ENCODE measurements around the gene CIROP.
A peak's percentile ranks its signal among the peaks of the same experiment; 100 is the strongest.

The CIROP gene

DNA sequence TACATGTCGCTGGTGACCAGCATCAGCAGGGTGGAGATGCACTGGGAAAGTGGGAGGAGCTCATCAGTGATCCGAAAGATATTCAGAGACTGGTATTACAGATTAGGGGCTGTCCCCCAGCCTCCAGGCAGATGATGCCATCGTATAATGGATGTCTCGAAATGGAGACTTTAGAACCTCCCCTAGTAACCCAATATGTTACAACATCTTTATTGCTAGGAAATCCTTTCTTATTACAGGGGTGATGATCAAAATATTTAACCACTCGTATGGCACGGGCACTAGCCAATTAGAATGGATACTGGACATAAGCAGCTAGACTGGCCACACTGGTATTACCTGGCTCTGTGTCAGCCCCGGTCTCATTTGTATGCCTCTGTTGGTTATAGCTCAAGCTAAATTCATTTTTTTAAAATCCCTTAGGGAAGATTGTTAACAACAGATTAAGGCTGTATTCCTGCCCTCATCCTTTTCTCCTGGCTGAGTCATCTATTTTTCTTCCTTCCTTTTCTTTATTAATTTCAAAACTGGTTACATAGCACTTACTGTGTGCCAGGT lies 25.0 kb upstream of the CIROP start:
- Histone ChIP-seq H3K4me3 (ENCODE audit: low read depth in 1 of 2, low read length in 1 of 2) (no peak overlapping the region), H3K36me3 (no peaks in the 10 kb centered on the region), H3K9me3 (no peaks in the 10 kb centered on the region), H3K27me3 (no peaks in the 10 kb centered on the region), H3K4me1 (ENCODE audit: control insufficient read depth in 1 of 2, insufficient read depth in 1 of 2, low read depth in 1 of 2, low read length in 1 of 2) (peaks cover 47 to 49% of the 10 kb centered on the region in 2 experiments), H3K27ac (peak overlapping the region; percentile 50)
- TF ChIP-seq, protein P1, sequence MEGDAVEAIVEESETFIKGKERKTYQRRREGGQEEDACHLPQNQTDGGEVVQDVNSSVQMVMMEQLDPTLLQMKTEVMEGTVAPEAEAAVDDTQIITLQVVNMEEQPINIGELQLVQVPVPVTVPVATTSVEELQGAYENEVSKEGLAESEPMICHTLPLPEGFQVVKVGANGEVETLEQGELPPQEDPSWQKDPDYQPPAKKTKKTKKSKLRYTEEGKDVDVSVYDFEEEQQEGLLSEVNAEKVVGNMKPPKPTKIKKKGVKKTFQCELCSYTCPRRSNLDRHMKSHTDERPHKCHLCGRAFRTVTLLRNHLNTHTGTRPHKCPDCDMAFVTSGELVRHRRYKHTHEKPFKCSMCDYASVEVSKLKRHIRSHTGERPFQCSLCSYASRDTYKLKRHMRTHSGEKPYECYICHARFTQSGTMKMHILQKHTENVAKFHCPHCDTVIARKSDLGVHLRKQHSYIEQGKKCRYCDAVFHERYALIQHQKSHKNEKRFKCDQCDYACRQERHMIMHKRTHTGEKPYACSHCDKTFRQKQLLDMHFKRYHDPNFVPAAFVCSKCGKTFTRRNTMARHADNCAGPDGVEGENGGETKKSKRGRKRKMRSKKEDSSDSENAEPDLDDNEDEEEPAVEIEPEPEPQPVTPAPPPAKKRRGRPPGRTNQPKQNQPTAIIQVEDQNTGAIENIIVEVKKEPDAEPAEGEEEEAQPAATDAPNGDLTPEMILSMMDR (IDR thresholded peaks at IDR 0.05), result no peak

DNA sequence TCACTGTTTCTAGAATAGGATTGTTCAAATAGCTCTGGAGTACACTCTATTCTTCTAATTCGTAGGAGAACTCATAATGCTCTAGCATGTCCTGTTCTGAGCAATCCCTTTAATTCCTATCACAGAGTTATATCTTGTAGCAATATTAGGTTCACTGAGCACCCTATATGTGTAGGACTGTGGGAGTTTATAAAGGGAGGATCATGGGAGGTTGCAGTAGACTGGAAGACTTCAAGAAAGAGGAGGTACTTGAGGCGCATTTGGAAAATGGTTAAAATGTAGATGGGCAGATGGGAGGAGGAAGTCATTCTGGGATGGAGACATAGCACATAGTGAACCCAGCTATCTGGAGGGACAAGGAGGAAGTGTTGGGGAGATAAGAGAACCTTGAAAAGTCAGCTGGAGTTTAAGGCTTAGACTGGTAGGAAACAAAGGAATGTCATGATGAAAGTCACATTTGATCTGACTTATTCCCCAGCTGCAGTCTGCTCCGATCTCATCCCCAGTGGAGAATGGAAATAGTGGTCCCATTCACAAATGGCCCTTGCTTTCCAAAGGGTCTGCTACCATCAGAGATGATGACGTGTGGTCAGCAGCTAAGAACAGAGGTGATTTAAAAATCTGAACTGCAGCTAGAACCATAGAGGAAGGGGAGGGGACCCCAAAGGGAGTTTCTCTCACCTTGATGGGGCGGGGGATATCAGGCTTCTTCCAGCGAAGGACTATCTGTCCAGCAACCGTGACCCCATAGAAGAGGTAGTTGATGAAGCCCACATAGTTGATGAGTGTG lies 24.4 kb upstream of the CIROP start:
- Histone ChIP-seq H3K4me3 (ENCODE audit: low read depth in 1 of 2, low read length in 1 of 2) (no peak overlapping the region), H3K27ac (peak overlapping the region; percentile 50), H3K9me3 (no peaks in the 10 kb centered on the region), H3K36me3 (no peaks in the 10 kb centered on the region), H3K27me3 (no peaks in the 10 kb centered on the region), H3K4me1 (ENCODE audit: control insufficient read depth in 1 of 2, insufficient read depth in 1 of 2, low read depth in 1 of 2, low read length in 1 of 2) (peaks cover 47 to 49% of the 10 kb centered on the region in 2 experiments)
- TF ChIP-seq, protein P1 (IDR thresholded peaks at IDR 0.05), result no peak

DNA sequence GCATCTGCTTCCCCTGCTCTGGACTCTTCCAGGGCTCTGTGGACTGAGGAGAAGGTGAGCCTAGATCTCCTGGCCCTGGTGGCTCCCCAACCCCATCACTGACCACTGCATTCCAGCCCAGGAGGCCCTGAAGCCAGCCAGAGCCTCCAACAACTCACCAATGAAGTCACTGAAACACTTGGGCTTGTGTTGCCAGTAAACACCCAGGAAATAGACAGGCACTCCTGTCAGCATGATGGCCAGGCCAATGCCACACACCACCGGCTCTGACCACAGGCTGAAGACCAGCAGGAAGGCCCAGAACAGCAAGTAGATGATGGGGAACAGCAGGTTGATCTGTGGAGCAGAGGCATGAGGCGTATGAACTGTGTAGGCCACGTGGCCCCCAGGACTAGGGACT lies 23.1 kb upstream of the CIROP start:
- TF ChIP-seq, protein P1 (IDR thresholded peaks at IDR 0.05), result no peak
- Histone ChIP-seq H3K4me1 (ENCODE audit: control insufficient read depth in 1 of 2, insufficient read depth in 1 of 2, low read depth in 1 of 2, low read length in 1 of 2) (peaks cover 47 to 49% of the 10 kb centered on the region in 2 experiments), H3K36me3 (no peaks in the 10 kb centered on the region), H3K27me3 (no peaks in the 10 kb centered on the region), H3K27ac (no peak overlapping the region), H3K4me3 (ENCODE audit: low read depth in 1 of 2, low read length in 1 of 2) (no peak overlapping the region), H3K9me3 (no peaks in the 10 kb centered on the region)

DNA sequence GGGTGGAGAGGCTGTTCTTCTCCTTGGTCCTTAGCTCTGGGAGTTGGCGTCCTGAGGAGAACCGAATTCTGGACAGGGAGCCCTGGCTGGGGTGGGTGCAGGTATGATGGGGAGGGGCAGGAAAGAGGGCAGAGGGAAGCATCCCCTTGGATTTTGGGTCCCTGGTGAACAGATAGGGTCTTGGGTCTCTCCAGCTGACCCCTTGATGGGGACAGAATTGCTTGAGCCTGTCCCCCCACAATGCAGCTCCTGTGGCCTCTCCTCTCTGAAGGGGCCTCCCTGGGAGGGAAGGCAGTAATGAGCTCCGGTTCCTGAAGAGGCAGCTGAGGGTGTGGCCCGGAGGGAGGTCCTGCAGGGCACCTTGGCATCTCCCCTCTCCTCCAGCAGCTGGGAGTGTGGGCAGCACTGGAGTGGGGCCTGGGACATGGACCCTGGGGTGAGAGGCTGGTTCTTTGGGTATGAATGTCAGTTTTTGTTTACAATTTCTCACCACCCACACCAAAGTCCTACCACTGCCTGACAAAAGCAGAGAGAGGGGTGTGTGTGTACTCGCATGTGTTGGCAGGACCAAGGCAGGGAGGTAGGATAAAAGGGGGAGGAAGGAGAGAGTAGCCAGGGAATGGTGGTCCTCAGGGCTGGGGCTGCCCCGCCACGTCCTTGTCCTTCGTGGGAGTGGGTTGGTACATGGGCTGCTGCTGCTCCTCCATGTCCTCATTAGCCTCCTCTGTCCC lies 21.9 kb upstream of the CIROP start:
- Histone ChIP-seq H3K4me3 (ENCODE audit: low read depth in 1 of 2, low read length in 1 of 2) (no peak overlapping the region), H3K9me3 (no peaks in the 10 kb centered on the region), H3K27me3 (no peaks in the 10 kb centered on the region), H3K27ac (no peak overlapping the region), H3K36me3 (no peaks in the 10 kb centered on the region), H3K4me1 (ENCODE audit: control insufficient read depth in 1 of 2, insufficient read depth in 1 of 2, low read depth in 1 of 2, low read length in 1 of 2) (peaks cover 47 to 49% of the 10 kb centered on the region in 2 experiments)
- TF ChIP-seq, protein P1 (IDR thresholded peaks at IDR 0.05), result no peak

DNA sequence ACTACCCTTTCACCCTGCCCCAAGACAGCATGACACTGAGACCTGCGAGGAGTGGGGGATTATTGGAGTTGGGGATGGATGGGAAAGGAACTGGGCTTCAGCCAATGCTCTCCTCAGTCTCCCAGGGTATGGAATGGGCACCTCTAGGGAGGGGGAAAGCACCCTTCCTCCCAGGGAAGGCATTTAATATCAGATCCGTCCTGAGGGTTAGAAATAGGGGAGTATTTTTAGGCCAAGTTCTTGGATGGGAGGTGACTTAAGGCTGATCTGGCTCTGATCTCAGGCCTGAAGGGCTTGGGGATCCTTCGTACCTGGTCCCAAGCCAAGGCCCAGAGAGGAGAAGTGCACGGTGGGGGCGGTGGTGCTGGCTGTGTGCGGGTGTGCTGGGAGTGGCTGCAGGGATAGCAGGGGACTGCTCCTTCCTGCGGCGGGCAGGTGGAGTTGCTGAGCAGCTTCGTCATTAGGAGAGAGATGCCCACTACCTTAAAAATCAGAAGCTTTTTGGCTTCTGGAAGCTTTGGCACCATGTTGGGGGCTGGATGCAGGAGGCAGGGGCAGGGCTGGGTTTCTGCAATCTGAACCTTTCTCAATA lies 21.2 kb upstream of the CIROP start:
- Histone ChIP-seq H3K27me3 (no peaks in the 10 kb centered on the region), H3K4me1 (ENCODE audit: control insufficient read depth in 1 of 2, insufficient read depth in 1 of 2, low read depth in 1 of 2, low read length in 1 of 2) (peaks cover 41 to 46% of the 10 kb centered on the region in 2 experiments), H3K36me3 (no peaks in the 10 kb centered on the region), H3K4me3 (ENCODE audit: low read depth in 1 of 2, low read length in 1 of 2) (no peak overlapping the region), H3K9me3 (no peaks in the 10 kb centered on the region), H3K27ac (no peak overlapping the region)
- TF ChIP-seq, protein P1 (IDR thresholded peaks at IDR 0.05), result no peak
